Brain pericyte (primary cell): Measurements from ENCODE around the gene ZBTB12.
A peak's percentile ranks its signal among the peaks of the same experiment; 100 is the strongest.

ENCODE experiments used
- DNase-seq: peaks from one replicate; pipeline ENCODE4 v3.0.0-alpha.2; 2012; ENCODE audit warnings: low read depth, low spot score

Gene ZBTB12

DNA sequence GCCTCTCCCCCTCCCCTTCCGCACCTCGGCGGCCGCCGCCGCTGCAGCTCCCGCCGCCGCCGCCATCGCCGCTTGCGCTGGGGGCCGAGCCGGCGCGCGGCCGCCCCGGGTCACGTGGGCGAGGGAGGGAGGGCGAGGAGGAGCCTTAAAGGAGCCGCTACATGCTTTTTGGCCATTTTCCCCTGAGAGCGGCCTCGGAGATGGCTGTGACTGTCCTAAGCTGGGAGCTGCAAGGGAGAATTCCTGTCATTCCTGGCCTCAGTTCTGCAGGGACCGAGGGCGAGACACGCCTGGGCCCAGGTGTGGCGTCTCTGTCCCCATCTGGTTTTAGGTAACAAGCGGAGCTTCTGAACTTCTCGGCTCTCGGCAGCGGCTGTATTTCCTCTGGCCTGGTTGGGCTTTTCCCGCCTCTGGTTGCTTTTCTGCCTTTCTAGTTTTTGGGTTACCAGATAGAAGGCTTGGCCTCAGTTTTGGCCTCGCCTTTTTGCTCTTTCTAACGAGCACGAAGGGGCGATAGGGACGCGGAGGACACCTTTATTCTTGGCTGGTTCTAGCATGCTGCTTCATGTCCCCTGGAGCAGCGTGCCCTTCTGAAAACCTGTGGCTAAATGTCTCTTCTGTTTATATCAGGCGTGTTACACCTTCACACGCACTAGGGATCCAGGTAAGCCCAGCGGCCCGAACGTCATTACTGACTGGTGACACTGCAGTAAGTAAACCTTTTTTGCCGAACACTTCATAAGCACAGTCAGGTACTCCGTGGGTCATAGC is 4.1 kb downstream of the ZBTB12 start, which contains the start of gene EHMT2:
Gene EHMT2, minus strand, starts transcription at position 87 of the 771 bp plus-strand sequence. Its CDS starts 21 bp downstream, at position 66.
- peak; percentile 49 for DNase-seq

DNA sequence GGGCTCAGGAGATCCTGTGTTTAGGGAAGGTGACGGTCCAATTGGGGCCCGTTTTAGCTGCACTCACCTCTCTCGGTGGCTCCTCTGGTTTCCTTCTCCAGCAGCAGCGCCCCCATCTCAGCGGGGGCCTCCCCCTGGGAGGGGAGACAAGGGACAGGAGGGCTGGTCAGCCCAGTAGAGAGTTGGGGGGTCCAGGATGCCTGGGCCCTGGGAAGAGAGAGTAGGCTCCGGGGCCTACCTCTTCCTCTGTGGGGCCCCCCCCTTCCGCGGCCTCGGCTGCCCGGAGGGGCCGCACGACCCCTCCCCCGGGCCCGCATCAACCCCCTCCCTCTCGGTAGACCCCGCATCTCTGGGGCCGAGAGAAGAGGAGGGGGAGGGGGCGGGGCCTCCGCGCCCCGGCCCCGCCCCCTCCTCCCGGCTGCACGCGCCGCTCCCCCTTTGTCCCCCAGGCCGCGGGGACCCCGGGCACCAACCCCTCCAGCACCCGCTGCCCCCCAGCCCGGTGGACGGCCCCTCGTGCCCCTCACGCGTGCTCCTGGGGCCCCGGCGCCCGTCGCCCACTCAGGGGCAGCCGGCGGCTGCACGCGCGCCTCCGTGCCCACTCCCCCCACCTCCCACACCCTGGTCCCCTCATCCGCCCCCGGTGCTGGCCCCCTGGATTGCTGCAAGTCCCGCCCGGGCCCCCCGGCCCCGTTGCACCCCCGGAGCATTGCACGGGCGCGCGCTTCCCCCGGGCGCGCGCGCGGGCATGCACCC is 4.9 kb downstream of the ZBTB12 start:
- DNase-seq: no peak

DNA sequence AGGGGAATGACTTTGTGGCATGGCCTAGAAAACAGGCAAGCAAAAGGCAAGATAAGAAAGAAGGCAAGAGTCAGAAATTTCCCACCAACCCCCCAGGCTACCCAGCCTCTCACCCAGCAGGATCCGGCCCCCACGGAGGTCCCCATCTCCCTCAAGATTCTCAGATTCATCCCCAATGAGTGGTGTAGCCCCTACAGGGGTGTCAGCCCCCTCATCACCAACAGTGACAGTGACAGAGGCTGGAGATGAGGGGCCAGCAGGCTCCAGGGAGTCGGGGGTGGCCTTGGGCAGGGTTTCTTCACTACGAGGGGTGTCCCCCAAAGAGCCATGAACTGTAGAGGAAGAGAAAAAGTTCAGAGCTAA is 5.4 kb downstream of the ZBTB12 start:
- DNase-seq: no peak

DNA sequence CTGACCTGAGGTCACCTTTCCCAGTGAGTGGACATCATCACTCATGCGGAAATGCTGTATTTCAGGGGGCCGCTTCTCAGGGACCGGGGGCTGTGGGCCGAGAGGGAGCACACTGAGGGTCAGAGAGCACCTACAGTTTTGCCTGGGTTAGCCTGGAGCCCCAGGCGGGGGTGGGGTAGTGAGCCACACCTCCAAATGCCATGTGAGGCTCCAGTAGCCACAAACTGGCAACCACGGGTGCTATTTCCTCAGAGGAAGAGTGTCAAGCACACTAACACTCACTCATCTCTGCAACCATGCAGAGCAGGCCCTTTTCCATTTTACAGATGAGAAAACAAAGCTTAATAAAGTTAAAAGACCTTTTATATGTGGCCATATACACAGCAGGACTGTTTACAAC is 9.1 kb downstream of the ZBTB12 start:
- no peak for DNase-seq

DNA sequence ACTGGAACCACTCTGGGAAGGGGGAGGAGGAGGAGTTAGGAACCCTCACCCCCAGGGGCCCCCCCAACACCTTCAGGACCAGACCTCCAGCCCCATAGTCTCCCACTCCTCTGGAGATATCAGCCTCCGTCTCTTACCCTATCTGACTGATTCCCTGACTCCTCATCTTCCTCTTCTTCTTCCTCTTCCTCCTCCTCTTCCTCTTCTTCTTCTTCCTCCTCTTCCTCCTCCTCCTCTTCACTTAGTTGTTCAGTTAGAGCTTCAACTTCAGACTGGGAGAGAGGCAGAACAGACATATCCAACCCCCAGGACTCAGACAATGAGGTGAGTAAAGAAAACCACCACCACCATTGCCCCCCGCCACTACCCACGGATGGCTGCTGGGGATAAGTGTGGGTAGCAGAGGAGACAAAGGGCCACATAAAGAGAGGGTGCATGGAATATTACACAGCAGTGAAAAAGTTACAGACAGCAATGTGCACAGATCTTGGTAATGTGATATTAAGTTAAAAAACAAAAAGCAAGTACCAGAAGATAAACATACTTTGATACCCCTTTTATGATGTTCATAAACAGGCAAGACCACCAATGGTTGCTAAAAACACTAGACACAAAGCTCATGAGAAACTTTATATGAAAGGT is 12.4 kb downstream of the ZBTB12 start:
- no peak for DNase-seq

DNA sequence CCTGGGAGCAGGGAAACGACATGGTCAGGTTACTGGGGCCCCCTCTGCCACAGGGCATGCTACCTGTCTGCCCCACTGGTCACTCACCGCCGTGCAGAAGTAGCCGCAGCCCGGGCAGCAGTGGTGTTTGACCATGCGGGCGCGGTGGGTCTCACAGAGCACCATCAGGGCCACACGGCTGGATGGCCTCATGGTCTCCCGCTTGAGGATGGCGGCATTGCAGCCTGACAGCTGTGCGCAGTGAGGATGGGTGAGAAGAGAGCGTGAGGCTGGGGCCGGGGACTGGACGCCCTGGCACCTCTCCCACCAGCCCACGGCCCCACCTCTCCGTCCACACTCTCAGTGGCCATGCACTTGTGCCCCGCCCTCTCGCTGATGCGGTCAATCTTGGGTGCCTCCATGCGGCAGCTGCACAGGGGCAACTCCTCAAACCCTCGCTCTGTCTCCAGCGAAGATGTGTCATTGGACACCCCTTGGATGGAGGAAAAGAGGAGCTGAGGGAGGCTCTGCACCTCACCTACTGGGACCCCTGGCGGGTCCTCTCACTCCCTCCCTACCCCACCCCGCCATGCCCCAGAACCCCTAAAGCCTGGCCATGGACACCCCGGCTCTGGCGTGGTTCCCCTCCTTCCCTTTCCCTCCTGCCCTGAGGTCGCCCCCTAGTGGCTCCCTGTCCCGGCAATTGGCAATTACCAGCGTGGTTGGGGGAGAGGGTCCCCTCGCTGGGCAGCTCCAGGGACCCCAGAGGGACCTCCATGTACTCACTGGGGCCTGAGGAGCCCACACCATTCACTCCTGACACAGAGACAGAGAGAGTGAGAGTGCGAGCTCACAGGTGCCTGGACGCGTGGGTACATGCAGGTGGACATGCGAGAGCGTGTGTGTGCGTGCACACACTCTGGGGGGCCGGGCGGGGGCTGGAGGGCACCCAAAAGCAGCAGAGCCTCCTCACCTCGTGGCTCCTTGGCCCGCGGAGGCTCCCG is 13.3 kb downstream of the ZBTB12 start:
- DNase-seq: no peak

DNA sequence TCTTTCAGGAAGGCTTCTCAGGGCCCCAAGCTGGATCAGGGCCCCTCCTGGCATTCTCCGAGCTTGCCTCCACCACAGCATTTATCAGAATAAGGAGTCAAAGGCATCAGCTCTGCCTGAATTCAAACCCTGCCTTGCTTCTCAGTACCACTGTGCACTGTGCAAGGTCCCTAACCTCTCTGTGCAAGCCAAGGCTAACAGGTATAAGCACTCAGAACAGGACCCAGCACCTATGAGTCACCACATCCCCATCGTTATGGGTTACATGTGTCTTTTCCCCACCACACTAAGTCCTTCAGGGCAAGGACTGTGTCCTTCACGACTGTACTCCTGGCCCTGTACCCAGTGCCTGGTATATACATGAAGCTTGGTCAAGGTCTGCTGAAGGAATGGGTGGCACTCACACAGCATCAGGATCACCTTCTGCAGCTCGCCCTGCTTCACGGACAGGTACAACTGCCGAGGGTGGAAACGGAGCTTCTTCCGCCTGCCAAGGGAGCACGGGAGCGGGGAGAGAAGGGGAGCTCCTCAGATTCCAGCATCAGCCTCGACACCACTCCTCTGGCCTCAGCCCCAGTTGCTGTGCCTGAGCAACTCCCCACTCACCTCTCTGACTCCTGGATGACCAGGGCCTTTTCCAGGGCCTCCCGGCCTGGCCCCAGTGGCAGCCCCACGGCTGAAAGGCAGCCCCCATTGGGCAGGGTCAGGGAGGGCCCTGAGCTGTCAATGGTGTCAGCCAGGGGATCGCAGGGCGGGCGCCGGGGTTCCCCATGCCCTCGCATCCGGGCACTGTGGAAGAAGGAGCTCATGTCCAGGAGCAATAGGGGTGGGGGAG is 14.5 kb downstream of the ZBTB12 start:
- no peak for DNase-seq

DNA sequence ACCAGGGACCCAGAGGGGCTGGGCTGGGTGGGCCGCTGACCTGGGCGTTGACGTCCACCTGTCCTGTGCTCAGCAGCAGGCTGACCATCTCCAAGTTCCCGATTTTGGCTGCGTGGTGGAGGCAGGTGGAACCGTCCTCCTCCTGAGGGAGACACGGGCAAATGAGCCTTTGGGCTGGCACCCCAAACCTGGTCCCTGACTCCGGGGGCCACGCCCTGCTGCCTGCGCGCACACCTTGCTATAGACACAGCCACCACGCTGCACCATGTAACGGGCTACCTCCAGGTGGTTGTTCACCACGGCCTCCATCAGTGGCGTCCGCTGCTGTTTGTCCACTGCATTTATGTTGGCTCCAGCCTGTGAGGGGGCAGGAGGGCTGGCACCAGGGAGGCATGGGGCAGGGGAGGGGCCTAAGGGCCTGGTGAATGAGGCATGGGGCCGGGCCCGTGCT is 15.3 kb downstream of the ZBTB12 start:
- DNase-seq: no peak

DNA sequence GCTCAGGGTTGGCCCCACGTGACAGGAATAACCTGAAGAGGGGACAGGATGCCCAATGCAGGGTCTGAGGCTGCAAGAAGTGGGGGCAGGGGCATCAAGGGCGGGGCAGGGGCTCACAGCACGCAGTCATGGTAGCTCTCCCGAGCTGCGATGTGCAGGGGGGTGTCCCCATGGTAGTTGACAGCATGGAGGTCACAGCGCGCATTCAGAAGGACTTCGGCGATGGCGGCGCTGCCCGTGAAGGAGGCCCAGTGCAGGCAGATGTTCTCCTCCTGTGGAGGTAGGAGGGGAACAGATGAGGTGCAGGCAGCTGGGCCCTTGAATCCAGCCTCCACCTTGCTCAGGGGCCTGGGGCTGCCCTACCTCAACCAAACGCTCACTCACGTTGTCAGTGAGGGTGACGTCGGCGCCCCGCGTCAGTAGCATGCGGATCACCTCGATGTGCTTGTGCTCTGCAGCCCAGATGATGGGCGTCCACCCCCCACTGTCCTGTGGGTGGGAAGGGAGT is 17.3 kb downstream of the ZBTB12 start:
- no peak for DNase-seq

DNA sequence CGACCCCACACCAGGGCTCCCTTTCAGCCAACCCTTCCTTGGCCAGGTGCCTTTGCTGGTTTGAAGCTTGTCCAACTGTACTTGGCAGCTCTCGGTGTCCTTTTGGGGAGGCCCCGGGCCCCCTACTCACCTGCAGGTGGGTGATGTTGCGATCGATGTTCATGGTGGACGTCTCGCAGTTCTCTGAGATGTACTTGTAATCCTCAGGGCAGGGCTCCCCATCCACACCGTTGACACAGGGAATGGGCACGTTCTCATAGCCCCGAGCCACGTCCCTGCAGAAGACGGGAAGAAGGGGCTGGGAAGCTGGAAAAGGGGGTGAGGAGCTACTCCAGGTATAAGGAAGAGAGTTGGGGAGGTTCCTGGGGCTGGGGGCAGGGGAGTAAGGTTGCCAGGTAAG is 18.2 kb downstream of the ZBTB12 start:
- DNase-seq: no peak

DNA sequence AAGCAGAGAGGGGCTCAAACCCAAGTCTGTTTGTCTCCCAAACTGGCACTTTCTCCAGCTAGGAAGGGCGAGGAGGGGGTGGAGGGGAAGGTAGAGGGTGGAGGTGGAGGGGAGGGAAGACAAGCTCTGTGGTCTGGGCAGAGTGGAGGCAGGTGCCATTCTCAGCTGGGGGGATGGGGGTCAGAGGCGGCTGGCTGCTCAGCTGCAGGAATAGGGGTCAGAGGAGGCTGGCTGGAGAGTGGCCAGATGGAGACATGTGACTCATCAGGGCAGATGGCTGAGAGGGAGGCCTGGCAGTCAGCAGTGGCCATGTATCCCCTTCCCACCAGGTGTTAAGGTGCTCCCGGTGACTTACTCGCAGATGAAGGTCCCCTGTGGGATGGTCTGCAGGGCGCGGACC is 19.5 kb downstream of the ZBTB12 start:
- DNase-seq: no peak

DNA sequence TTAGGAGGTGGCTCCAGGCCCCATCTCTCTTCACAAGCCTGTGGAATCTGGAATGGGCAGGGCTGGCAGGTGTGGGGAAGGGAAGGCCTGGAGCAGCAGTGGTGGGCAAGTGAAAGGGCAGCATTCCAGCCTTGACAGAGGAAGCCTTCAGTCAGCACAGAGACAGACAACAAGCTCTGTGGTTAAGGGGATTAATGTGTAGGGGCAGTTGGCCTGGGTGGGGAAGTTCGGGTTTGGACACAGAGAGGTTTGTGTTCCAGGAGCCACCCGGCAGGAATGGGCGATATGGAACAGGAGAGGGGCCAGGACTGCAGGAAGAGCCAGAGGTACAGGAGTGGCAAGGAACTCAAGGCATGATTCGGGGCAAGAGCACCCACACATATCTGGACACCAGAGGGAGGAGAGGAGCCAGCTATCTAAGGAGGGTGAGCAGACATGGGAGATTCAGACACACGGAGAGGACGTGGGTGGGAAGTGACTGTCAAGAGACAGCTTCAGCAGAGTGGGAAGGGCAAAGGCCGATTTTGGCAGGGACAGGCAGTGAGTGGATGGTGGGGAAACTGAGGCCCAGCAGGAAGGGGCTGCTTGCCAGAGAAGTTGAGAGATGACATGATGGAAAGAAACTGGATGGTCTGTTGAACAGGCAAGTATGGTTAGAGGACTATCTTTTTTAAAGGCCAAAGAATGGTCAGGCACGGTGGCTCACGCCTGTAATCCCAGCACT is 20.6 kb downstream of the ZBTB12 start:
- no peak for DNase-seq

DNA sequence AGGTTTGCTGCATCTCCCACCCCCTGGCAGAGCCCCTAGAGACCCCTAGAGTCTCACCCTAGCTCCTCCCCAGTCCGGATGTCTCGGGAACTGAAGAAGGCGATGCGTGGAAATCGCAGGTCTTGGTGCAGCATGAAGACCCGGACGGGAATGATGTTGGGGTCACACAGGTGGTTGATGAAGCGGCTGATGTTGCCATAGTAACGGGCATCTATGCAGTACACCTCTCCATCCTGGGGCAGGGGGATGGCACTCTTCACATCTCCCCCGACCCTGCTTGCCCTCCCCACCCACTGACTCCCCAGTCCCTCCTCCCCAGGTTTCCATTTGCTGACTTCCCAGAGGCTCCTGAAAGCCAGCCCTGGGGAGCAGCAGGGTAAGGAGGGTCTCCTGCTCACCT is 21.3 kb downstream of the ZBTB12 start:
- DNase-seq: no peak

DNA sequence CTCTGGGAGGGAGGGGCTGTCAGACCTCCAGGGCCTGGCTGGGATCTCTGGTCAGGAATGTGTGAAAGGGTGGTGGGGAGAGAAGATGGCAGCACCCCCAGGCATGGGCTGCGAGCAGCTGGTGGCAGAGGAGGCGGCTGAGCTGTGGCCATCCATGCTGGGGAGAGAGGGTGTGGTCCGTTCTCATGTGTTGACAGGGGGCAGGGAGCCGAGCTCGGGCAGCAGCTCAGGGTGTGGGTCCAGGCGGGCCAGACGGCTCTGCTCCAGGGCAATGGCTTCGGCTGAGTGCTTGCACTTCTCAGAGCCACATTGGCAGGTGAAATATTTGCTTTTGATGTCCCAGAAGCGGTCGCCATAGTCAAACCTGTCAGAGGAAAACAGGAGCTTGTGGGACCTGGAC is 22.0 kb downstream of the ZBTB12 start:
- DNase-seq: no peak

DNA sequence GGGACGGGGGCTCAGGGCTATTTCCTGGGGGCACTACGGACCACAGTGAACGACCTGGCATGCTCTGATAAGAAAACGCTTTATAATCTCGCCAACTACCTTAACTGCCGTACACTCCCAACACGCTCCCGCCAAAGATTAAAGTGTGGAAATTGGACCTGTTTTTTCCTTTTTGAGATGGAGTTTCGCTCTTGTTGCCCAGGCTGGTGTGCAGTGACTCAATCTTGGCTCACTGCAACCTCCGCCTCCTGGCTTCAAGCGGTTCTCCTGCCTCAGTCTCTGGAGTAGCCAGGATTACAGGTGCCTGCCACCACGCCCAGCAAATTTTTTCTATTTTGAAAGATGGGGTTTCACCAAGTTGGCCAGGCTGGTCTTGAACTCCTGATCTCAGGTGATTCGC is 22.7 kb downstream of the ZBTB12 start:
- no peak for DNase-seq

DNA sequence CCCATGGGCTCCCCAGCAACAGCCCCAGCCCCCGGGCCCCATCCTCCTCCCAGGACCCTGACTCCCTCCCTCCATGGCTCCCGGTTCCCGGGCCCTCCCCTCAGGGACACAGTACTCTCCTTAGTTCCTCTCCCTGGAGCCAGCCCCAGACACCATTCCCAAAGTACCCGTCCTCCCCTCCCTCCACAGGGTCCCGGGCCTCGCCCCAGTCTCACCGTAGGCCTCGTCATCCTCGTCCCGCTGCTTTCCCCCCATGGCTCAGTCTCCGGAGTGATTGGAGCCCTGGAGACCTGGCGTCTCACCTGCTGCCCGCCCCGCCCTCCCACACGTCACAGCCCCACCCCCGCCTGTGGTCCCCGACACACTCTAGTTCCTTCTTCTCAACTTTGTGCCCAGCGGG is 23.2 kb downstream of the ZBTB12 start, which contains the start of gene SLC44A4:
Gene SLC44A4, minus strand, starts transcription at position 272 of the 400 bp plus-strand sequence. Its CDS starts 17 bp downstream, at position 255.
- DNase-seq: no peak

DNA sequence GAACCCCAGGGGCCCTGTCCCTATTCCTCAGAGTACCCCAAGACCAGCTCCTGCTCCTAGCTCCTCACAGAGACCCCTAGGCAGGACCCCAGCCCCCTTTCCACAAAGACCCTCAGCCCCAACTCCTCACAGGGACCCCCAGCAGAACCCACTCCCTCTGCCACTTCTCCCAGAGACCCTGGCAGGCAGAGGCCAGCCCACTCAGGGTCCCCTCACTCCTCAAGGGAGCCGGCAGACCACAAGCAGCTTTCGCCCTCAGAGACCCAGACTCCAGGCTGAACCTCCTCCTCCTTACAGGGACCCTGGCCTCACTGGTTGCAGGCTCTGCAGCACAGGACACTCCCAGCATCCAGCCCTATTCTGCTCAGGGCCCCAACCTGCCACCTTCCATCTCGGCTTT is 23.7 kb downstream of the ZBTB12 start:
- no peak for DNase-seq

DNA sequence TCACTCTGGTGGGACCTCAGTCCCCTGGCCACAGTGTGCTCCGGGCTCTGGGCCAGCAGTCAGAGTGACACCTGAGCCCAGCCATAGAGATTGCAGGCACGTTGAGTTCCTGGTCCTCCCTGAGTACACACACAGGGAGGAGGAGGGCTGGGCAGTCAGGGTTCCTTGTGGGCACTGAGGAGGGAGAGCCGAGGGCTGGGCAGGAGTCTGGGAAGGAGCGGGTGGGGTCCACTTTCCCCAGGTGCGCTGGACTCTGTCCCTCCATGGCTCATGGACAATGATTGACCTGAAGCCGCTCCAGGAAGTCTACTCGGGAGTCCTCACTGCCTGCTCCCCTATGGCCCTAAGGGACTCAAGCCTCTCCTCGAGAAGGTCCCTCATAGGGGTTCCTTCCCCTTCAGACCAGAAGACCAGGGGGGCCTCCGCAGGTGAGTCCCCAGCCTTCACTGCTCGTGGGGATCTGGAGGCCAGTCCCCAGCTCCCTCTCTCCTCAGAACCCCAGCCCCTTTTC is 24.2 kb downstream of the ZBTB12 start:
- DNase-seq: no peak

DNA sequence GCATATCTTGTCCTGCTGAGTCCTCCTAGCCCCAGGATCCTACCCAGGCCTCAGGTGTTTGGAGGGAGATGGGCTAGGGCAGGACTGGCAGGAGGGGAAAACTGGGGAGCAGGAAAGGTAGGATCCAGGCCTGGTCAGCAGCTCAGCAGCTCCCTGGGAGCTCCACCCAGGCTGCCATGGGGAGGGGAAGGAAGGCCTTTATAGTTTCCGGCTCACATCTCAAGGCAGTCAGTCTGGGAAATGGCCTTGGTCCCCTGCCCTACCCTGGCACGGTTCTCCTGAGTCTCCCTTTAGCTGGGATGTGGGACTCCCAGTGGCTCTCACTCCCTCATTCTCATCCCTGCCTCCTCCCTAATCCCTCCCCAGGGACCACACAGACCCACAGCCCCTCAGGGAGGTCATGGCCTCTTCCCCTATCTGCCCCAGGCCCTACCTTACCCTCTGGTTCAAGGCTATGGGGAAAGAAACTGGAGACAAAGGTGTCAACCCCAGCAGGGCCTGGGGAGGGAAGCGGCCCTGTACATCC is 24.7 kb downstream of the ZBTB12 start:
- no peak for DNase-seq
